Bronchial epithelial cell (primary cell): ENCODE data around the gene AMMECR1. TPM values are rescaled to one million over a fixed set of nuclear protein-coding genes. Genes with fewer than 3 reads are reported as not detected.

Experiments used
- DNase-seq: peaks from one replicate; pipeline ENCODE4 v3.0.0-alpha.2; 2010; ENCODE audit warnings: low read depth
- FAIRE-seq: peaks from 2 replicates; lab custom pipeline; 2011; peaks lifted over from hg19 to GRCh38; lab: Jason Lieb, UNC
- H3K27me3 ChIP-seq: 2 replicates; pipeline ENCODE4 v1.5.1; 2011; ENCODE audit warnings: low read length; ENCODE audit not compliant: control insufficient read depth, insufficient read depth
- H3K36me3 ChIP-seq: 2 replicates; pipeline ENCODE4 v1.5.1; 2011; ENCODE audit warnings: low read length; ENCODE audit not compliant: control insufficient read depth, insufficient read depth
- H3K4me3 ChIP-seq: 2 replicates; pipeline ENCODE4 v1.5.1; 2011; ENCODE audit warnings: mild to moderate bottlenecking, low read depth, low read length, control low read depth
- total RNA-seq: library from RNA; depleted of rRNA; stranded (reverse); fragments of >200 nt; gene quantifications from 2 replicates; pipeline ENCODE4 v1.2.1, GENCODE V29; 2014
- TF ChIP-seq, protein P1 (sequence below): IDR thresholded peaks from 2 replicates; pipeline ENCODE4 v1.5.1; 2011; ENCODE audit warnings: mild to moderate bottlenecking, moderate library complexity, low read length, control low read depth, inconsistent platforms; ENCODE audit not compliant: insufficient read depth, severe bottlenecking

Gene AMMECR1
- total RNA-seq, 1 donor from 2014 or later: 19.0 TPM

DNA sequence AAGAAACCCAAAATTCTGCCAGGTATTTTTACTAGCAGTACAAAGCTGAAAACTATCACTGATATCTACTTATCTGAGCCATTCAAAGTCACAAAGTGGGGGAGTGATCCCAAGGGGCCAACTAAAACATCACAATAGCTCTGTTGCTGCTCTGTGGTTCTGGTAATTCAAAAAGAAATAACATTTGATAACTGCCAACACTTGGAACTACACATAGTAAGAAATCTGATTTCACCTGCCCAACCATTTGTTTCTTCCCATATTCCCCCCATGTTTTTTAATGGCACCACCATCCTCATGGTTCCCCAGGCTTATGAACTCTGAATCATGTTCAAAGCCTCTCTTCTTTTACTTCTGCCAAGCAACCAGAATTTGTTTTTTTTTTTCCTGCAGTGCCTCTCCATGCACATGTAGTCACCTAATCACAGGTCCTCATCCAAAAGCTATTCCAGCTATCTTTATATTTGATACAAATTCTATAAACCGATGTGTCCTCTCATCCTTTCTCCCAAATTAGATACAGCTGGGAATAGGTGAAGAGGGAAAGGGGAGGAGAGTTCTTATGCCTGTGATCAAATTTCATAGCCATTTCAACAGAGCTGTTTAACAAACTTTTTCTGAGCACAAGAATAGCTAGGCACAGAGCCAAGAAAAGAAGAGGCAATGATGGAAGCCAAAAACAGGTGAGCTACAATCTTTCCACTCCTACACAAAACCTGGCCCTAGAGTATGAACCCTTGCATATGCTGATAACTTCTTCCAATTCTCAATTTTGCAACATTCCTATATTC, 7.7 kb downstream of the AMMECR1 start:
- DNase-seq: peak; percentile 7
- TF ChIP-seq, protein P1, sequence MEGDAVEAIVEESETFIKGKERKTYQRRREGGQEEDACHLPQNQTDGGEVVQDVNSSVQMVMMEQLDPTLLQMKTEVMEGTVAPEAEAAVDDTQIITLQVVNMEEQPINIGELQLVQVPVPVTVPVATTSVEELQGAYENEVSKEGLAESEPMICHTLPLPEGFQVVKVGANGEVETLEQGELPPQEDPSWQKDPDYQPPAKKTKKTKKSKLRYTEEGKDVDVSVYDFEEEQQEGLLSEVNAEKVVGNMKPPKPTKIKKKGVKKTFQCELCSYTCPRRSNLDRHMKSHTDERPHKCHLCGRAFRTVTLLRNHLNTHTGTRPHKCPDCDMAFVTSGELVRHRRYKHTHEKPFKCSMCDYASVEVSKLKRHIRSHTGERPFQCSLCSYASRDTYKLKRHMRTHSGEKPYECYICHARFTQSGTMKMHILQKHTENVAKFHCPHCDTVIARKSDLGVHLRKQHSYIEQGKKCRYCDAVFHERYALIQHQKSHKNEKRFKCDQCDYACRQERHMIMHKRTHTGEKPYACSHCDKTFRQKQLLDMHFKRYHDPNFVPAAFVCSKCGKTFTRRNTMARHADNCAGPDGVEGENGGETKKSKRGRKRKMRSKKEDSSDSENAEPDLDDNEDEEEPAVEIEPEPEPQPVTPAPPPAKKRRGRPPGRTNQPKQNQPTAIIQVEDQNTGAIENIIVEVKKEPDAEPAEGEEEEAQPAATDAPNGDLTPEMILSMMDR: no peak
- H3K27me3 ChIP-seq: no peaks in the 10 kb centered on the region
- FAIRE-seq: no peak
- H3K4me3 ChIP-seq: no peak overlapping the region
- no peaks in the 10 kb centered on the region for H3K36me3 ChIP-seq

DNA sequence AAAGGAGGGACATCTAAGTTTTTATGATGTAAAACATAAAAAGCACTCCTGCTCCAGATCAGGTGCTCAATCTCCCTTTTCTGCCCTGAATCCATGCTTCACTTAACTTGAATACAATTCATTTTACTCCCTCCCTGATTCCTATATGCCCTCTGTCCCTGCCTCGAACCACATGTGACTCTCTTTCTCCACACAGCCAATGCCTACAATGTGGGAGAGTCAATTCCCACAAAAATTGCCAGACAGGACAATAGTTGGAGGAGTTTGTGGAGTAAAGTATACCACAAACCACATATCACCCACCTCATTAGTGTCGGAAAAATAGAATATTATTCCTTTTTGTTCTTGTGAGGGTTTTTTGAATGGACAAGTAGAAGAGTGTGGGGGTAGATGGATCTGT, 9.7 kb downstream of the AMMECR1 start:
- Histone ChIP-seq H3K36me3 (no peaks in the 10 kb centered on the region), H3K27me3 (no peaks in the 10 kb centered on the region), H3K4me3 (no peak overlapping the region)
- no peak for FAIRE-seq
- TF ChIP-seq, protein P1: no peak
- DNase-seq: no peak

DNA sequence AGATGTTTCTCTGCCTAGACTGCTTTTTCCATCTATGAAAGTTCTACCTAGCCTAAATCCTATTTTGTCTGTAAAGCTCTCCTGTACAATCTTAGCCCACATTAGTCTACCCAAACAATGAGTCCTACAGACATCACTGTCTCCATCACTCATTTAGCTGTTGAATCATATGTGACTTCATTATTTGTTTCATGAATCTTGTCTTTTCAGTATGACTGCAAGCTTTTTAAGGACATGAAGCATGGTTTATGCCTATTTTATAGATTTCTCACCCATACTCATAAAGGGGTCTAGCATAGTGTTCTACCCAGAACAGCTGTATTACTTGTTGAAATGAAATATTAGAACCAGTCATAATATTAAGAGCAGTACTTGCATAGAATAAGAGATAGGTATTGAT, 13.0 kb downstream of the AMMECR1 start:
- Histone ChIP-seq H3K27me3 (no peaks in the 10 kb centered on the region), H3K4me3 (no peak overlapping the region), H3K36me3 (no peaks in the 10 kb centered on the region)
- TF ChIP-seq, protein P1: no peak
- peak; percentile 32 for FAIRE-seq
- DNase-seq: peak; percentile 10

DNA sequence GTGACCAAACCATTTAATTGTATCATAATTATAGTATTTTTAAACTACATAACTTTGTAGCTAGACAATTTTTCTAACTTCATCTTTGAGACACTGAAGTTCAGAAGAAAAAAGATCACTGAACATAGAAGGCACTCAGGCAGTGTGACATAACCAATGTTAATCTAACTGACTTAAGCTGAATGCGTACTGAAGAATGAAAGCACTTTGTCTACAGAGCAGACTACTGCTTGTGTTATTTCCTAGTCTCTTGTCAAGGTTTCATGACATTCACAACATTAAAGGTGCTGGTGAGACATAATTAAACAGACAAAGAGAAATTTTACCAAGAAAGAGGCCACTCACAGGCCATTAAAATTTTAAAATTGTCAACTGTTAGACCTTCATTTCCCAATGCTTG, 13.5 kb downstream of the AMMECR1 start:
- DNase-seq (no peak), FAIRE-seq (no peak)
- Histone ChIP-seq H3K27me3 (no peaks in the 10 kb centered on the region), H3K4me3 (no peak overlapping the region), H3K36me3 (no peaks in the 10 kb centered on the region)
- TF ChIP-seq, protein P1: no peak

DNA sequence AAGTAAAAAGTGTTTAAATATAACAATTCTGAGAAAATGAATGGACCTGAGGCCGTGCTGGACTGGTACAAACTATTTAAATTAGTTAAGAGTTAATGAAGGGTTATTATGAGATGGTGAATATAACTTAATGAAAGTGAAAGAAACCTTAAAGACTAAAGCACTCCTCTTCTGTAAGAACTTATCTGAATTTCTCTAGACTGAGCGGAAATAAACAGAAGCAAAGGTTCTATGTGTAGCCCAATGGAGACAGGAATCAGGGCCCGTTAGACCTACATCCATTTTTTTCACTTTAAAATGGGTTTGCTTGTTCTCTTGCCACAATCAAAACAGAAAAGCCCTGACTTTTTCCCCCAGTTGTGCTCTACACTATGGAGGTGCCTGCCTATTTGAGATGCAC, 14.9 kb downstream of the AMMECR1 start:
- Histone ChIP-seq H3K27me3 (no peaks in the 10 kb centered on the region), H3K4me3 (no peak overlapping the region), H3K36me3 (no peaks in the 10 kb centered on the region)
- DNase-seq (no peak), FAIRE-seq (no peak)
- TF ChIP-seq, protein P1: no peak
